AG09319 (cell line): Measurements from ENCODE around the gene S100A12.

Experiments
- DNase-seq: peaks from one replicate; pipeline ENCODE4 v3.0.0-alpha.2; 2010; ENCODE audit warnings: low read depth; ENCODE audit errors: extremely low read depth
- TF ChIP-seq, protein P1 (sequence below): IDR thresholded peaks from 2 replicates; pipeline ENCODE4 v1.5.1; 2011; ENCODE audit warnings: low read depth, mild to moderate bottlenecking, inconsistent platforms, low read length, moderate library complexity

S100A12 gene

DNA sequence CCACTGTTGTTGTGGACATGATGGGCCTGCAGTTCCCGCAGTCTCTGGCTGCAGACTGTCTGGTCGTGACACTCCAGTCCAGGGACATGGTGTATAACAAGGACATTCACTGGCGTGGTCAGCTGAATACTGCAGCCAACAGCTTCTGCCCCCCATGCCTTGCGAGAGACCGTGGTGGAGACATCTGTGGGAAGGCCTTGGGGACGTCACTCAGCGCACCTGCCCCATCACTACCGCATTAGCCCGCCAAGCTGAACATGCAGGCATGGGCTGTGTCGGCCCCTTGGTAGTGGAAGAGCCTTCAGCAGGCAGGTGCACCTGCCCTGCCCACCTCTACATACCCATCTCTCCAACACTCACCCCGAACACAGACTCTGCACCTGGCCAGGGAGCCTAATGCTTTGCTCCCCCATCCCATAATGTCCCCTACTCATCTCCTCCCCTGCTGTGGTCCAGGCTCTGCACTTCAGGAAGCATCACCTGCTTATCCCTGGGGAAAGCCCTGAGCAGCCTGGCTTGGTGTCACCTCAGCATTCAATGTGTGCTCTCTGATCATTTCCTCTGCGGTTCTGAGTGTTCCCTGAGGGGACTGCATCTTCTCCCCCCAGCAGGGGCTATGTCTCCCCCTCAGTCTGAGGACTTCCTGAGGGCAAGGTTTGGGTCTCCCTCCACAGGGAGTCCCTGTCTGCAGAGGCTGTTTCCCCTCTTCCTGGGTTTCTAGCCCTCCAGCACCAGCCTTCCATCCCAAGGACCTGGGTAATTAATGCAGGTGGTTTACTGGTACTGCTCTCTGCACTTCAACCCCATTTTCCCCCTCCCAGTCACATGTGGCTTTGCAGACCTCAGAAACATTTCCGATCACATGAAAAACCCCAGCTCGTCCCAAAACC is 30.0 kb downstream of the S100A12 start:
- DNase-seq, result no peak
- TF ChIP-seq, protein P1, sequence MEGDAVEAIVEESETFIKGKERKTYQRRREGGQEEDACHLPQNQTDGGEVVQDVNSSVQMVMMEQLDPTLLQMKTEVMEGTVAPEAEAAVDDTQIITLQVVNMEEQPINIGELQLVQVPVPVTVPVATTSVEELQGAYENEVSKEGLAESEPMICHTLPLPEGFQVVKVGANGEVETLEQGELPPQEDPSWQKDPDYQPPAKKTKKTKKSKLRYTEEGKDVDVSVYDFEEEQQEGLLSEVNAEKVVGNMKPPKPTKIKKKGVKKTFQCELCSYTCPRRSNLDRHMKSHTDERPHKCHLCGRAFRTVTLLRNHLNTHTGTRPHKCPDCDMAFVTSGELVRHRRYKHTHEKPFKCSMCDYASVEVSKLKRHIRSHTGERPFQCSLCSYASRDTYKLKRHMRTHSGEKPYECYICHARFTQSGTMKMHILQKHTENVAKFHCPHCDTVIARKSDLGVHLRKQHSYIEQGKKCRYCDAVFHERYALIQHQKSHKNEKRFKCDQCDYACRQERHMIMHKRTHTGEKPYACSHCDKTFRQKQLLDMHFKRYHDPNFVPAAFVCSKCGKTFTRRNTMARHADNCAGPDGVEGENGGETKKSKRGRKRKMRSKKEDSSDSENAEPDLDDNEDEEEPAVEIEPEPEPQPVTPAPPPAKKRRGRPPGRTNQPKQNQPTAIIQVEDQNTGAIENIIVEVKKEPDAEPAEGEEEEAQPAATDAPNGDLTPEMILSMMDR, result no peak

DNA sequence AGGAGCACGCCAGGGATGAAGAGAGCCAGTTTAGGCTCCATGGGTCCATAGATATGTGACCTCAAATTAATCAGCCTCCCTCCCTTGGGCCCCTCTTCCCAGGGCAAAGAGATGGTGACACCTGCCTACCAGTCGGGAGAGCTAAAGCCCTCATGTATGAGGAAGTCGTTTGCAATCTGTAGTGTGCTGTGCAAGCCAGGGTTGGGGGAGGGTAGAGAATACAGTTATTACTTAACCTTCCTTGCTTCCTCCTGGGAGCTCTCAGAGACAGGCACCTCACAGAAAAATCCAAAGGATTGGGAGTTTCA is 30.7 kb downstream of the S100A12 start:
- no peak for DNase-seq

DNA sequence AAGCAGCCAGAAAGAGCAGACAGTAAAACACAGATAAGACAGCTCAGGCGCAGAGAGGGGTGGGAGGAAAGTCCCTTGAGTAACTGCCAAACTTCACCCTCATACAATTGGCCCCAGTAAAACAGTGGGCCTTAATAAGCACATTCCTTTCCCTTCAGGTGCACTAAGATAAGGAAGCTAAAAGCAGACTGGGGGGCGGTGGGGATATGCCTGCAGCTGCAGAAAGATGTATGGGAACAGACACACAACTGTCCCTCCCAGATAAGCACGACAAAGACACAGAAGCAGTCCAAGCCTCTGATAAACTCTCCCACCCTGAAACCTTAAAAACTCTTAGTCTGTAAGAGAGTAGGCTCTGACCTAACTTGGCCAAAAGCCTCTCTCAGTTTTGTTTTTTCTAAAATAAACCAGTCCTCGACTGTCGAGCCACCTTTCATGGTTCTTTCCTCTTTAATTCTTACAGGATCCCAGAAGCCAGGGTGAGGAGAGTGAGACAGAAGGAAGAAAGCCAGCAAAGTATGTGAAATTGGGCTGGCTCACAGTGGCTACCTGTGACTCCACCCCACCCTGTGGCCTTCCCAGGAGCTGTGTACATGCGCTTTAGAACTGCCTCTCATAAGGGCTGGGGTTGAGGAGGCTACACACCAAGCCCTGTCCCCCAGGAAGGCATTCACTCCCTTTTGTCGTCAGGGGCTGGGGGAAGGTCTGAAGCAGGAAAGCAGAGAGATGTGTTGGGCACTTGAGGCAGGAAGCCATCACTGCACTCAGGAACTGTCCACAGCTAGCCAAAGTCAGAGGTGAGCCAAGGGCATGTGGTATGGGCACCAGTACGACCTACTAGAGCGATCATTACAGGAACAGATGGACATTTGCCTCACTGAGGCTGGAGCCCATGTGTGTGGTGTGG is 31.4 kb downstream of the S100A12 start:
- TF ChIP-seq, protein P1, result no peak
- DNase-seq, result no peak

More for the DNA sequence above, 30.7 kb downstream of the S100A12 start:
- TF ChIP-seq, protein P1, result no peak

DNA sequence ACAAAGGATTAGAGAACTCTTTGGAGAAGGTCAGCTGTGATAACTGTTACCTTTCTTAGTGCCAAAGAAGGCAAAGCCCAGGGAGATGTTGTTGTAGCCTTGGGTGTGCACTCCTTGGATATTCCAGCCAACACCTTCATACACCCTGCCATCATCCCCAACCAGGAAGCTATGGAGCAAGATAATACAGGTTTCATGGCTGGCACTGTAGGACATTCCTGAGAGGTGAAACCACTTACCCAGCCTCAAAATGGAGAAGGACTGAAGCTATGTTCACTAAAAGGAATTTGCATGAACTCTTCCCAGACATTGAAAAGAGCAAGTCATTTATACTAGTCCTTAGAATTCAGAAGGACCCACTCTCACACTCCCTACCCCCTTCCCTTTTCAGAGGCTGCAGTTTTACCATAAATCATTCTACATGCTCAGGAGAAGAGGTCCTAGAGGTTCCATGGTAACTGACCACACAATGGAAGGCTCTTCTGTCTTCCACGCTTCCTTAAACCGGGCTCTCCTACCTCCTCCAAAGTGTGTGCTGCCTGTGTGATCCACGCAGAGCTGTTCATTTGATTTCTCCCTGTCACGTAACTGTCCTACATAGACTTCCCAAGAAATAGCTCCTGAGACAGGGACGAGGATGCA is 32.3 kb downstream of the S100A12 start:
- TF ChIP-seq, protein P1, result no peak
- no peak for DNase-seq

DNA sequence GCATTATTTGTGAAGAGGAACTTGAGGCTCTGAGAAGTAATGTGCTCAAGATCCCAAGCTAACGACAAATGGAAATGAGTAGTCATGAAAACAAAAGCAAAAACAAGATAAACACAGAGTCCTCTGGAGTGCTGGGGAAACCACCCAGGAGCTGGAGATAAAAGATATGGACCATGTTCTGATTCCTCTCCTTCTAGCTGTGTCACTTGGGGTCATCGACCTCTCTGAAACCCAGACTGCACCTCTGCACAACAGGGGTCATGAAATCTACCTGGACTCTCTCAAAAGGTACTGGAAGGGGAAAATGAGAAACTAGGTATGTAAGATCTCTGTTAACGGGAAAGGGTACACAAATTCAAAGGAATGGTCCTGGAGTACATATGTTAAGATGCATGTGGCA is 33.2 kb downstream of the S100A12 start:
- DNase-seq, result no peak
- TF ChIP-seq, protein P1, result no peak

DNA sequence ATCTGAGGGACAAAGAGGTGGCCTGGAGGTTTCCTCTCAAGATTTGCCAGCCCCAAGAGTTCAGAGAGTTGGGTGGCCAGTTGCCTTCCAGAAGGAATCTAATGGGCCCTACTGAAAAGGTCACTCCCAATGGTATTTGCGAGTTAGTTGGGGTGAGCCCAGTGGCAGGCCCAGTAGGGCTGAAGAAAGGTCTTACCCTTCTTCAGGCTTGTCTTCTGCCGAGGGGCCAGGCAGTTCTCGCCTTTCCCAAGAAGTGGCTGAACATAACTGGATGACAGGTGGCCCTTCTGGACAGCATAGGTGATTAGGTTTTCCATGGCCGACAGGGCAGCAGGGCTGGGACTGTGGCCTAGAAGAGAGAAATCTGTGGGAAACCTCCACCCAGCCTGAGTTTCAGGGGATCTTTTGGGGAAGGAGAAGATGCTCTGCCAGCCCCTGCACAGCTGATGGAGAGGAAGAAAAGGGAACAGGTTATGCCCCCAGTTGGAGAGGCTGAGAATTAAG is 33.9 kb downstream of the S100A12 start:
- TF ChIP-seq, protein P1, result no peak

More for the DNA sequence above, 33.9 kb downstream of the S100A12 start:
- DNase-seq, result no peak
